GM12873 (cell line): ENCODE measurements around the gene DCAF4L1.
A peak's percentile ranks its signal among the peaks of the same experiment; 100 is the strongest.

Experiments
- TF ChIP-seq, protein P1 (sequence below): IDR thresholded peaks from 2 replicates; pipeline ENCODE4 v1.5.1; 2012; ENCODE audit warnings: low read depth, mild to moderate bottlenecking, moderate library complexity, low read length, control low read depth; ENCODE audit not compliant: insufficient read depth; ENCODE audit errors: missing control alignments

DCAF4L1 gene

DNA sequence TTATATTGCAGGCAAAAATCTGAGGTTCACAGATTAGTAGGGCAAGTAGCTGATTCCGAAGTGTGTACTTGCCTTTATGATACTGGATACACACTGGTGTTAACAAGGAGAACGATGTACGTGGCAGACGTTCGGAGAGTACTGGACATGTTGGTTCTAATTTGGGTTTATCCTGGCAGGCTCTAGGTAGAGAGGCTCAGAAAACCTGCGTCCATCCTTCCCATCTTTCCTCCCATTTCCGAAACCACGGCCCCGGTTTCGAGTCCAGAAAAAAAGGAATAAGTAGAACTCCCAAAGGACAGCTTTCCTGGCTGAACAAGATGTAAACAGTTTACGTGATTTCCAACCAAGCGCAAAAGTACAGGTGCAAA is 8.4 kb downstream of the DCAF4L1 start:
- TF ChIP-seq, protein P1, sequence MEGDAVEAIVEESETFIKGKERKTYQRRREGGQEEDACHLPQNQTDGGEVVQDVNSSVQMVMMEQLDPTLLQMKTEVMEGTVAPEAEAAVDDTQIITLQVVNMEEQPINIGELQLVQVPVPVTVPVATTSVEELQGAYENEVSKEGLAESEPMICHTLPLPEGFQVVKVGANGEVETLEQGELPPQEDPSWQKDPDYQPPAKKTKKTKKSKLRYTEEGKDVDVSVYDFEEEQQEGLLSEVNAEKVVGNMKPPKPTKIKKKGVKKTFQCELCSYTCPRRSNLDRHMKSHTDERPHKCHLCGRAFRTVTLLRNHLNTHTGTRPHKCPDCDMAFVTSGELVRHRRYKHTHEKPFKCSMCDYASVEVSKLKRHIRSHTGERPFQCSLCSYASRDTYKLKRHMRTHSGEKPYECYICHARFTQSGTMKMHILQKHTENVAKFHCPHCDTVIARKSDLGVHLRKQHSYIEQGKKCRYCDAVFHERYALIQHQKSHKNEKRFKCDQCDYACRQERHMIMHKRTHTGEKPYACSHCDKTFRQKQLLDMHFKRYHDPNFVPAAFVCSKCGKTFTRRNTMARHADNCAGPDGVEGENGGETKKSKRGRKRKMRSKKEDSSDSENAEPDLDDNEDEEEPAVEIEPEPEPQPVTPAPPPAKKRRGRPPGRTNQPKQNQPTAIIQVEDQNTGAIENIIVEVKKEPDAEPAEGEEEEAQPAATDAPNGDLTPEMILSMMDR = no peak

DNA sequence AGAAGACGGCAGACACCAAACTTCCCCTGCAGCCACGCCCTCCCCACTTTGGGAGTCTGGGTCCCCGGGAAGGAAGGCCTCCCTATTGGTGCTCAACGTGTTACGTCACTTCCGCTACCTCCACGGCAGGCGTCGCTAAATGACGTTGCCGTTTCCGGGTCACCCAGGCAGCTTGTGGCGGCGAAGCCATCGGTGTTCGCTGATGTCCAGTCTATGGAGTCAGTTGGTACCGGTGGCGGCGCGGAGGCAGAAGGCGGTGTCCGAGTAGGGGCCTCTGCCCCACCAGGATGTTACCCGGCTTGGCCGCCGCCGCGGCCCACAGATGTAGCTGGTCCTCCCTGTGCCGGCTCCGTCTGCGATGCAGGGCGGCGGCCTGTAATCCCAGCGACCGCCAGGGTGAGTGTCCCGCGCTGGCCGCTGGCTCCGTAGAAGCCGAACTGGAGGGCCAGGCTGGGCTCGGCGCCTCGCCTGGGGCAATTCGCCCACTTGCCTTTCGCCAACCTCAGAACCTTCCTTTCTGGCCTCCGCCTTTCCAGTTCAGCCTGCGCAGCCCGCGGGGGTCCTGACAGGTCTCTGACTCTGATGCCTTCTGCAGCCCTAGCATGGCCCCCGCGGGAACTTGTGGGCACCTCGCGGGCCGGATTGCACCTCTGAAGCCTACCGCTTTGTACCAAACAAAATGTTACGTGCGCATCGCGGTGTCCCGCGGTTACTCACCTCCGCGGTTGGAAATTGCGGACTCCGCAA is 9.0 kb downstream of the DCAF4L1 start, which contains the start of gene SLC30A9:
SLC30A9 (plus strand) TSS at position 166 of the 747 bp plus-strand sequence; CDS start at position 288, 122 bp downstream.
- TF ChIP-seq, protein P1 = peak; percentile 54

DNA sequence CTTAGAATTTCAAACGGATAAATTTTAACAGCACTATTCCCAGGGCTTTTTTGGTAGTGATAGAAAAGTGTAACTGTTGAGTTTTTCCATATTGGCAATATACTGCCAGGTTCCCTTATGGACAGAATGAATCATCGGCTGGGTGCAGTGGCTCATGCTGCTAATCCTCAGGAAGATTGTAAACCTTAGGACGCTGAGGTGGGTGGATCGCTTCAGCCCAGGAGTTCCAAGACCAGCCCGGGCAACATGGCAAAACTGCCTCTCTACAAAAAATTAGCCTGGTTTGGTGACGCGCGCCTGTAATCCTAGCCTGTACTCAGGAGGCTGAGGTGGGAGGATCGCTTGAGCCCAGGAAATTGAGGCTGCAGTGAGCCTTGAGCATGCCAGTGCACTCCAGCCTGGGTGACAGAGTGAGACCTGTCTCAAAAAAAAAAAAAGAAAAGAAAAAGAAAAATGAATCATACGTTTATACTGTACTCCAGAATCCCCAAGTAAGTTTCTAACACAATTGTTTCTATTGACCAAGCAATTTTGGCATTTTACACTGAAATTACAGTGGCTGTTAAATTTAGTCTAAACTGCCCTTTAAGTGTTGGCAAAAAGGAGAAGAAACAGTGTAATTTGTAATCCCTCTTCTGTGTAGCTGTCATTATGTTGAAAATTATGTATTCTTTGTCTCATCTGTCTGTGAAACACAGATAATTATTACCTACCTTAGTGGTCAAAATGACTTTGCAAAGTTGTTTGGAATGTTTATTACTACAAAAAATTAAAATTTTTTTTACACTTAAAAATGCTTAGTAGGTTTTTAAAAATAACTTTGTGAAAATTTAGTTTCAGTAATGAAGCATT is 10.6 kb downstream of the DCAF4L1 start:
- TF ChIP-seq, protein P1 = no peak

DNA sequence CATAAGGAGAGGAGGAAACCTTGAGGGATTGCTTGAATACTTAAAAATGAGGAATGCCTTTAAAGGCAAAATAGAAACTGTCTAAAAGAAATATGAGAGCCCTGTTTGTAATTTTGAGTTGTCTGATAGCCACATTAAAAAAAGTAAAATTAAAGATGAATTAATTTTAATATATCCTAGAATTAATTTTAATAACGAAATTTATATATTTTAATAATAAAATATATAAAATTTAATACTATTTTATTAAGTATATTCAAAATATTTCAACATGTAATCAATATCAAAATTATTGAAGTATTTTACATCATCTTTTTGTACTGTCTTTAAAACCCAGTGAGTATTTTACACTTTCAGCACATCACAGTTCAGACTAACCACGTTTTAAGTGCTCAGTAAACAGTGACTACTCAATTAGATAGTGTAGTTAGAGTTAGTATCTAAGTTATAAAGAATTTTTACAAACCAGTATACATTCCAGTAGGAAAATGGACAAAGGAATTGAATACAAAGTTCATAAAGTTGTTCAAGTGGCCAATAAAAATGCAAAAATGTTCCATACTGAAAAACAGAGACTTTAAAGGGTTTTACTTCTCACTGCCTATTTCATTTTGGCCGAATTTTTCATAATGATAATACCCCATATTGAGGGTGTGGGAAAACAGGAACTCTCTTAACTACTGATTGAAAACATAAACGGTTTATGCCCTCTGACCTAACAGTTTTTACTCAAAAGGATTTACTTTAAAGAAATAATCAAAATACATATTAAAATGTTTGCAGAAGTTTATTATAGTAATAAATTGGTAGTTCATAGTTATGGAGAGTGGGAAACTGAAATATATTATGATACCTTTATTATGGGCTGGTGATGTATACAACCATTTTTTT is 11.7 kb downstream of the DCAF4L1 start:
- TF ChIP-seq, protein P1 = no peak

DNA sequence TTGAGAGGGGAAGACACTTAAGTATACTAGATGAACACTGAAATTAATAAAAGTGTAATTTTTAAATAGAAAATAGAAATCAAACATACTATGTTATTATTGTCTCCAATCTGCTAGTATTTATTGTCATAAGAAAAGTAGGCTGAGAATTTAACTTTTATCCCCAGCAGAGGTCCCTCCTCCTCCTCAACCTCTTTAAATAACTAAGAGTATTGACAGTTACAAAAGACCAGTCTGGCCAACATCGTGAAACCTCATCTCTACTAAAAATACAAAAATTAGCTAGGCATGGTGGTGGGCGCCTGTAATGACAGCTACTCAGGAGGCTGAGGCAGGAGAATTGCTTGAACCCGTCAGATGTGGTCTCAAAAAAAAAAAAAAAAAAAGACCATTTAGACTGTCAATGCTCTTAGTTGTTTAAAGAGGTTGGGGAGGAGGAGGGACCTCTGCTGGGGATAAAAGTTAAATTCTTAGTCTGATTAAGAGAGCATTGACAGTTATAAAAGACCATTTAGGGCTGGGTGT is 13.0 kb downstream of the DCAF4L1 start:
- TF ChIP-seq, protein P1 = no peak

DNA sequence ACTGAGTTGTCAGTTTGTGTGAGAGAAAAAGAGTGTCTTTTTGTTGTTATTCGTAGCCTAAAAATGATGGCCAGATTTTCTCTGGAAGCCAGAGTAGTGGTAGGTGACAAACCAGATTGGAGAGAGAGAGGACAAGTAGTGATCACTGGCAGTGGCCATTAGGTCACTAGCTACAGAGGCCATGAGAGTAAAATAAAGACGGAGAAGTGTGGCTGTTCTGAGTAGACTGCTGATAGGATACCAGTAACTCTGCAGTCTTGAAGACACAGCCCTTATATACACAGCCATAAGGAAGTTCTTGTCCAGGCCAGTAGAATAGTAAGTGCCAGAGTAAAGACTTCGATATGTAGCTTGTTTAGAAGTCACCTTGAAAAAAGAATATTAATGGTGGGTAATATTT is 16.5 kb downstream of the DCAF4L1 start:
- TF ChIP-seq, protein P1 = no peak
